ENCODE data around the gene POFUT1.

POFUT1 gene

DNA sequence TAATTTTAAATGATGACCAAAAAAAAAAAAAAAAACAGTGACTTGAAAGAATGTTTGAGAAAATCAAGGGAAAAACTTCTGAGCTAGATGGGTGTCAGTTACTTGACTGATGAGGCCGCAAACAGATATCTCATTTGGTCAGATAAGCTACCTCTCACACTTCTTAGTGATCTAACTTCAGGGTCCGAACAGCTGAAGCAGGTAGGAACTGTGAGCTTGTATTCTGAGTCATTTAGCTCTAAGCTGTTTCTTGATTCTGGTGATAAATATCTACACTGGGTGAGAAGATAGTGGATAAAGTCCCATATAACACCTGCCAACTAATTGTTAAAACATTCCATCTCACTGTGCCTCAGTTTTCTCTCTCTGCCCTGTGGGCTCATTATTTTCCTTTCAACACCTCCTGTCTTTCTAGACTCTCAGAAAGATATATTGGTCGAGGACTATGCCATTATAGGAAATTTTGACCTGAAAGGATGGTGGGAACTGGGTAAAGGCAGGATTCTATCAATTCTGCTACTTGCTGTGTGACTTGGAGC is 77.5 kb downstream of the POFUT1 start:
- Histone ChIP-seq H2AK5ac (ENCODE audit: low read depth, low read length) (no peak overlapping the region), H3K79me1 (ENCODE audit: low read depth, low read length) (no peaks in the 10 kb centered on the region), H3K4me2 (ENCODE audit: insufficient read depth, low read length, poor library complexity, severe bottlenecking) (no peak overlapping the region), H3K27ac (replicated peaks; ENCODE audit: low read length) (no peak overlapping the region), H3K4me1 (ENCODE audit: control insufficient read depth in 2 of 2, insufficient read depth in 1 of 2, low read depth in 1 of 2, low read length in 2 of 2) (no peaks in the 10 kb centered on the region), H2BK15ac (ENCODE audit: low read length) (no peak overlapping the region), H3K9ac (ENCODE audit: low read depth, low read length, poor library complexity) (no peak overlapping the region), H3K36me3 (replicated peaks in 1 of 2; ENCODE audit: control insufficient read depth in 2 of 2, insufficient read depth in 2 of 2, low read length in 2 of 2) (peaks cover 3 to 12% of the 10 kb centered on the region in 2 donors), H2BK5ac (ENCODE audit: low read length) (no peak overlapping the region), H3K4ac (ENCODE audit: low read length) (no peak overlapping the region), H4K8ac (ENCODE audit: low read depth, low read length) (no peak overlapping the region), H2BK120ac (ENCODE audit: low read depth, low read length) (no peak overlapping the region), H3K4me3 (ENCODE audit: low read length in 2 of 2) (no peak overlapping the region), H4K91ac (ENCODE audit: low read depth, low read length, poor library complexity) (no peak overlapping the region), H3K9me3 (replicated peaks in 1 of 2; ENCODE audit: control insufficient read depth in 2 of 2, insufficient read depth in 1 of 2, low read depth in 1 of 2, low read length in 2 of 2) (no peaks in the 10 kb centered on the region), H2AFZ (ENCODE audit: low read length) (no peak overlapping the region), H3K18ac (ENCODE audit: low read length) (no peak overlapping the region), H3K14ac (ENCODE audit: low read length) (no peak overlapping the region), H3K23ac (ENCODE audit: low read depth, low read length, poor library complexity) (no peak overlapping the region), H3K27me3 (ENCODE audit: control insufficient read depth in 3 of 3, insufficient read depth in 3 of 3, low read depth in 1 of 3, low read length in 3 of 3) (no peaks in the 10 kb centered on the region), H2BK12ac (ENCODE audit: low read length) (no peak overlapping the region)
- WGBS, 2 donors (ENCODE audit: extremely low coverage in 2 of 2, insufficient read length in 2 of 2, insufficient replicate concordance in 1 of 2) = no CpG with 5 or more reads among the region's 3 CpGs
- no peak for DNase-seq (ENCODE audit: low spot score)

- Histone ChIP-seq H3K23ac (ENCODE audit: low read depth, low read length, poor library complexity) (no peak overlapping the region), H2BK120ac (ENCODE audit: low read depth, low read length) (no peak overlapping the region), H3K27me3 (ENCODE audit: control insufficient read depth in 3 of 3, insufficient read depth in 3 of 3, low read depth in 1 of 3, low read length in 3 of 3) (no peaks in the 10 kb centered on the region), H3K14ac (ENCODE audit: low read length) (no peak overlapping the region), H3K4me3 (ENCODE audit: low read length in 2 of 2) (no peak overlapping the region), H2BK15ac (ENCODE audit: low read length) (no peak overlapping the region), H3K4me2 (ENCODE audit: insufficient read depth, low read length, poor library complexity, severe bottlenecking) (no peak overlapping the region), H2BK12ac (ENCODE audit: low read length) (no peak overlapping the region), H3K9ac (ENCODE audit: low read depth, low read length, poor library complexity) (no peak overlapping the region), H3K9me3 (replicated peaks in 1 of 2; ENCODE audit: control insufficient read depth in 2 of 2, insufficient read depth in 1 of 2, low read depth in 1 of 2, low read length in 2 of 2) (no peaks in the 10 kb centered on the region), H3K27ac (replicated peaks; ENCODE audit: low read length) (no peak overlapping the region), H2BK5ac (ENCODE audit: low read length) (no peak overlapping the region), H4K91ac (ENCODE audit: low read depth, low read length, poor library complexity) (no peak overlapping the region), H3K4me1 (ENCODE audit: control insufficient read depth in 2 of 2, insufficient read depth in 1 of 2, low read depth in 1 of 2, low read length in 2 of 2) (no peaks in the 10 kb centered on the region), H3K79me1 (ENCODE audit: low read depth, low read length) (no peaks in the 10 kb centered on the region), H2AFZ (ENCODE audit: low read length) (no peak overlapping the region), H3K4ac (ENCODE audit: low read length) (no peak overlapping the region), H2AK5ac (ENCODE audit: low read depth, low read length) (no peak overlapping the region), H3K36me3 (replicated peaks in 1 of 2; ENCODE audit: control insufficient read depth in 2 of 2, insufficient read depth in 2 of 2, low read length in 2 of 2) (peaks cover 3 to 10% of the 10 kb centered on the region in 2 donors), H3K18ac (ENCODE audit: low read length) (no peak overlapping the region), H4K8ac (ENCODE audit: low read depth, low read length) (no peak overlapping the region)
- no peak for DNase-seq (ENCODE audit: low spot score)
- no CpG with 5 or more reads among the region's 4 CpGs for WGBS, 2 donors (ENCODE audit: extremely low coverage in 2 of 2, insufficient read length in 2 of 2, insufficient replicate concordance in 1 of 2)
Measured at GRCh38 chr20:32285621-32286371, 78.1 kb downstream of the POFUT1 start.

- no peak overlapping the region for H2AK5ac ChIP-seq (ENCODE audit: low read depth, low read length)
- no peak overlapping the region for H3K4ac ChIP-seq (ENCODE audit: low read length)
- H2BK12ac ChIP-seq (ENCODE audit: low read length) = no peak overlapping the region
- no peak overlapping the region for H2AFZ ChIP-seq (ENCODE audit: low read length)
- H2BK120ac ChIP-seq (ENCODE audit: low read depth, low read length) = no peak overlapping the region
- H3K4me2 ChIP-seq (ENCODE audit: insufficient read depth, low read length, poor library complexity, severe bottlenecking) = no peak overlapping the region
- no CpG with 5 or more reads among the region's 6 CpGs for WGBS, 2 donors (ENCODE audit: extremely low coverage in 2 of 2, insufficient read length in 2 of 2, insufficient replicate concordance in 1 of 2)
- no peak overlapping the region for H3K18ac ChIP-seq (ENCODE audit: low read length)
- H4K91ac ChIP-seq (ENCODE audit: low read depth, low read length, poor library complexity) = no peak overlapping the region
- no peaks in the 10 kb centered on the region for H3K27me3 ChIP-seq (ENCODE audit: control insufficient read depth in 3 of 3, insufficient read depth in 3 of 3, low read depth in 1 of 3, low read length in 3 of 3)
- no peak overlapping the region for H2BK5ac ChIP-seq (ENCODE audit: low read length)
- H2BK15ac ChIP-seq (ENCODE audit: low read length) = no peak overlapping the region
- no peak overlapping the region for H3K23ac ChIP-seq (ENCODE audit: low read depth, low read length, poor library complexity)
- DNase-seq (ENCODE audit: low spot score) = no peak
- H3K14ac ChIP-seq (ENCODE audit: low read length) = no peak overlapping the region
- no peaks in the 10 kb centered on the region for H3K9me3 ChIP-seq (replicated peaks in 1 of 2; ENCODE audit: control insufficient read depth in 2 of 2, insufficient read depth in 1 of 2, low read depth in 1 of 2, low read length in 2 of 2)
- no peak overlapping the region for H3K9ac ChIP-seq (ENCODE audit: low read depth, low read length, poor library complexity)
- no peak overlapping the region for H3K27ac ChIP-seq (replicated peaks; ENCODE audit: low read length)
- H3K79me1 ChIP-seq (ENCODE audit: low read depth, low read length) = no peaks in the 10 kb centered on the region
- H3K36me3 ChIP-seq (replicated peaks in 1 of 2; ENCODE audit: control insufficient read depth in 2 of 2, insufficient read depth in 2 of 2, low read length in 2 of 2) = peaks cover 1 to 5% of the 10 kb centered on the region in 2 donors
- H4K8ac ChIP-seq (ENCODE audit: low read depth, low read length) = no peak overlapping the region
- no peak overlapping the region for H3K4me3 ChIP-seq (ENCODE audit: low read length in 2 of 2)
- no peaks in the 10 kb centered on the region for H3K4me1 ChIP-seq (ENCODE audit: control insufficient read depth in 2 of 2, insufficient read depth in 1 of 2, low read depth in 1 of 2, low read length in 2 of 2)
Measured at GRCh38 chr20:32287231-32287638, 79.6 kb downstream of the POFUT1 start.
